Measurements from ENCODE around the gene PLPP1.

Gene PLPP1

DNA sequence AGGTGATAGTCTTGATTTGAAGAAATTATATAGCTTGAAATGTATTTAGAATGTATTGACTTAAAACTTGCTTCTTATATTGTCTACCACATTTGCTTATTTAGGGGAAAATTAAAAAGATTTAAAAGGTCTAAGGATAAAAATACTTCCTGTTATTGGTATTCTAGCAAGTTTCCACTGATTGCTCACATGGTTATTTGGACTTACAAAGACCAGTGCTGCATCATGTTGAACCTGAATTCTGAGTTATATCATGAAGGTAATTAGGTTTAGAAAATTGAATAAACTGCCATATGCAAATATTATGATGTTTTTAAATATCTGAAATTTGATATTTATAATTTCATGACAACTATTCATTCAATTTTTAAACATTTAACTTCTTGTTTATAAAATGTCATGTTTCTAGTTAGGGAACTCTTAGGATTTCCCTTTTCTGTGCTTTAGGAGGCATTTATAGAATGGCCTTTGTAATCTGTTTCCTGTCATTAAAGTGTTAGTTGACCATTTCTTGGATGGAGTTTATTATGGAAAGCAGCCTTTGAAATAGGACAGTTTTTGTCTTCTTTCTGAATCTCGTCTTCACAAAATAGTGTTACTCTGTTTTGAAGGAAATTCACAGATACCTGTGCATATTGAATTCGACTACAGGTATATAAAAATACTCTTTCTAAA is 141.1 kb downstream of the PLPP1 start:
- H3K4me3 ChIP-seq (ENCODE audit: low read length), result no peak overlapping the region
- no peaks in the 10 kb centered on the region for H3K27me3 ChIP-seq (ENCODE audit: control insufficient read depth, insufficient read depth, low read length)
- H3K36me3 ChIP-seq (ENCODE audit: control insufficient read depth, low read depth, low read length), result peaks cover 47% of the 10 kb centered on the region
- no peak overlapping the region for H3K27ac ChIP-seq (ENCODE audit: low read length)
- peaks cover 6% of the 10 kb centered on the region for H3K4me1 ChIP-seq (ENCODE audit: control insufficient read depth, low read depth, low read length)
- no peaks in the 10 kb centered on the region for H3K9me3 ChIP-seq (ENCODE audit: control insufficient read depth, low read depth, low read length)
- no peak overlapping the region for H3K9ac ChIP-seq (ENCODE audit: low read length)

DNA sequence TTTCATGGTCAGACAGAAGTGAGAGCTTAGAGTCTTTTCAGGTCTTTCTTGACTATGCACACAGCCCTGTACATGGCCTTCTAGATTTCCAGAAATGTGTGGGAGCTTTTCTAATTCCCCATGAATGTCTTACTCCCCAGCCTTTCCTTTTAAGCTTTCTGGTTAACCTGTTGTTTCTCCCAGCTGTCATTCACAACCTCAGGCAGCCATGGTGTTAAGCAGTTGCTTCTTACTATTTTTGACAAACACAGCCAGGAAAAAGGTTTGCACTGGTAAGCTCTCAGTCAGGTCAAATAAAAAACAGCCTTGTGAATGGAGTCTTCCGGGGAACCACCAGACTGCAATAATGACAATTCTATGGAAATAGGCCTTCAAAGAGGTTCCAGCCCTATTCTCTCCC is 142.1 kb downstream of the PLPP1 start:
- H3K27ac ChIP-seq (ENCODE audit: low read length), result no peak overlapping the region
- peaks cover 6% of the 10 kb centered on the region for H3K4me1 ChIP-seq (ENCODE audit: control insufficient read depth, low read depth, low read length)
- no peak overlapping the region for H3K4me3 ChIP-seq (ENCODE audit: low read length)
- H3K27me3 ChIP-seq (ENCODE audit: control insufficient read depth, insufficient read depth, low read length), result no peaks in the 10 kb centered on the region
- H3K9me3 ChIP-seq (ENCODE audit: control insufficient read depth, low read depth, low read length), result no peaks in the 10 kb centered on the region
- no peak overlapping the region for H3K9ac ChIP-seq (ENCODE audit: low read length)
- peaks cover 50% of the 10 kb centered on the region for H3K36me3 ChIP-seq (ENCODE audit: control insufficient read depth, low read depth, low read length)

DNA sequence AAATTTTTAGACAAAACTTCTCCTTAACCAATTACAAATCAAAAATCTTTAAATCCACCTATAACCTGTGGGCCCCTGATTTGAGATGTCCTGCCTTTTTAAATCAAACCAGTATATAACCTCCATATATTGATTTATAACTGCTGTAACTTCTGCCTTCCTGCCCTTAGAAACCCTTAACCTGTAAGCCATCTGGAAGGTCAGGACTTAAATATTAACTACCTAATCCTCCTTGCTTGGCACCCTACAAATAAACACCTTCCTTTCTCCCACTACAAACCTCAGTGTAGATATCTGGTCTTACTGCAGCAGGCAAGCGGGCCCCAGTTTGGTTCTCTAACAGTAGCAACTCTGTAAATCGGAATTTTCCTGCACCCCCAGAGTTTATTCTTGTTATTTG is 143.1 kb downstream of the PLPP1 start:
- H3K27ac ChIP-seq (ENCODE audit: low read length), result no peak overlapping the region
- H3K27me3 ChIP-seq (ENCODE audit: control insufficient read depth, insufficient read depth, low read length), result no peaks in the 10 kb centered on the region
- H3K36me3 ChIP-seq (ENCODE audit: control insufficient read depth, low read depth, low read length), result peaks cover 50% of the 10 kb centered on the region
- H3K9ac ChIP-seq (ENCODE audit: low read length), result no peak overlapping the region
- H3K4me3 ChIP-seq (ENCODE audit: low read length), result no peak overlapping the region
- peaks cover 6% of the 10 kb centered on the region for H3K4me1 ChIP-seq (ENCODE audit: control insufficient read depth, low read depth, low read length)
- no peaks in the 10 kb centered on the region for H3K9me3 ChIP-seq (ENCODE audit: control insufficient read depth, low read depth, low read length)

DNA sequence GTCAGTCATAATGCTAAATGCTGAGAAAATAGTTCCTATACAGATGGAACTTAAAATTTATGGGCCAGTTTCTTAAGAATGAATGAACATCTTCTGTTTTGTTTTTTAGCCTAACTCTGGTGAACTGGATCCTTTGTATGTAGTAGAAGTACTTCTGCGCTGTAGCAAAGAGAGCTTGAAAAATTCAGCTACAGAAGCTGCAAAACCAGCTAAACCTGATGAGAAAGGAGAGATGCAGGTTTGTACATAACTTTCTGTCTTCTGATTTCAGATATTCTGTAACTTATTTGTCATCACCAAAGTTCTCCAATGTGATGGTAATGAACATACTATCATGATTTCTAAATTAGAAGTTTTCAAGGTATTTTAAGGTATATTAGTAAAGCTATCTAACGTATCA is 146.9 kb downstream of the PLPP1 start:
- H3K9ac ChIP-seq (ENCODE audit: low read length), result no peak overlapping the region
- H3K36me3 ChIP-seq (ENCODE audit: control insufficient read depth, low read depth, low read length), result peaks cover 39% of the 10 kb centered on the region
- H3K27me3 ChIP-seq (ENCODE audit: control insufficient read depth, insufficient read depth, low read length), result no peaks in the 10 kb centered on the region
- H3K4me1 ChIP-seq (ENCODE audit: control insufficient read depth, low read depth, low read length), result peaks cover 6% of the 10 kb centered on the region
- no peaks in the 10 kb centered on the region for H3K9me3 ChIP-seq (ENCODE audit: control insufficient read depth, low read depth, low read length)
- no peak overlapping the region for H3K4me3 ChIP-seq (ENCODE audit: low read length)
- H3K27ac ChIP-seq (ENCODE audit: low read length), result no peak overlapping the region

DNA sequence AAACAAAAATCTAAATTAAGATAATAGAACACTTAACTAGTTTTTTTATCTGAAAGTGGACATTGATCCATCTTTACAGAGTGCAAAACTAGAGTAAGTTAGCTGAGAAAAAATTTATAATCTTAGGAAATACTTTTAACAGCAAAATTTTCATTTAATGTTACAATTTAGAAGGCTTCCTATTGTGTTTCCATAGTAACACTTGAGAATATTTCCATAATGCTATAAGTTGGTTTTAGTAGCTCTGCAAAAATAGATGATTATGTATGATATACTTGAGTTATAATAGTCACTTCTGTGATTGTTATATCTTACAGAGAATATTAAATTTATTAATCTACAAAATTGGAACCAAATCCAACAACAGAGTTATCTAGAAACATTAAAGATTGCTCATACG is 148.4 kb downstream of the PLPP1 start:
- peaks cover 38% of the 10 kb centered on the region for H3K36me3 ChIP-seq (ENCODE audit: control insufficient read depth, low read depth, low read length)

DNA sequence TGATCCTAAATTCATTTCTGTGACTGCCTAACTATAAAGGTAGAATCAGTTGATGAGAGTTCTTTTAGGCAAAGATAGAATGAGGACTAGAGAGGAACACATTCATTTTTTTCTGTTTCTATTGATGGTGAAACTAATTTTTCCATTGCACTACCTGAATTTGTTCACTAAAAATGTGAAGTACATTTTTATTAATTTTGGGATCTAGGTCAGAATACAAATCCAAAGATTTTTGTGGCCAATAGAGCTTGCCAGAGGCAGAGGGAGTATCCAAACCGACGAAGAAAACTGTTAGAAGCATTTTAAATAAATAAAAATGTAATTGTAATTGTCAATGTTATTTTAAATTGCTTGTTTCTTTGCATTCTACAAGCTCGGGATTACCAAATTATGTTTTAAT is 148.9 kb downstream of the PLPP1 start:
- no peak overlapping the region for H3K4me3 ChIP-seq (ENCODE audit: low read length)
- H3K36me3 ChIP-seq (ENCODE audit: control insufficient read depth, low read depth, low read length), result peaks cover 38% of the 10 kb centered on the region
- peaks cover 6% of the 10 kb centered on the region for H3K4me1 ChIP-seq (ENCODE audit: control insufficient read depth, low read depth, low read length)
- H3K27me3 ChIP-seq (ENCODE audit: control insufficient read depth, insufficient read depth, low read length), result no peaks in the 10 kb centered on the region
- no peak overlapping the region for H3K27ac ChIP-seq (ENCODE audit: low read length)
- H3K9ac ChIP-seq (ENCODE audit: low read length), result no peak overlapping the region
- H3K9me3 ChIP-seq (ENCODE audit: control insufficient read depth, low read depth, low read length), result no peaks in the 10 kb centered on the region

More for the DNA sequence above, 148.4 kb downstream of the PLPP1 start:
- no peaks in the 10 kb centered on the region for H3K27me3 ChIP-seq (ENCODE audit: control insufficient read depth, insufficient read depth, low read length)
- H3K9me3 ChIP-seq (ENCODE audit: control insufficient read depth, low read depth, low read length), result no peaks in the 10 kb centered on the region
- no peak overlapping the region for H3K27ac ChIP-seq (ENCODE audit: low read length)
- H3K4me1 ChIP-seq (ENCODE audit: control insufficient read depth, low read depth, low read length), result peaks cover 6% of the 10 kb centered on the region
- no peak overlapping the region for H3K4me3 ChIP-seq (ENCODE audit: low read length)
- no peak overlapping the region for H3K9ac ChIP-seq (ENCODE audit: low read length)

DNA sequence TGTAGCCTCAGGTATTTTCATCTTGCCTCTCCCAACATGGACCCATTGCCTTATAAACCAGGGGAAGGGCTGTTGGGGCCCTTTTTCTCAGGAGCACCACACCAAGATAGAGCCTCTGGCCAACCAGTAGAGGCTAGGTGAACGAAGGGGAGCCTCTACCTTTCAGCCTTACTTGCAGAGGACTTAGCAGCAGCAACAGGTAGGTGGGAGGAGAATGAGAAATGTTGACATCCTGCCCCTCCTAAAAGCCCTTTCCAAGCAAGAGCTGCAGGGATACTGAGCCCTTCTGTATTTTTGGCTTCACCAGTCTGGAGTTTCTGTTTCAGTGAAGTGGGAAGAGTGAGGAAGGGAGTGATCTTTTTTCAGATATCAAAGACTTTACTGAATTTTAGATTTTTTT is 149.5 kb downstream of the PLPP1 start:
- Histone ChIP-seq H3K27me3 (ENCODE audit: control insufficient read depth, insufficient read depth, low read length) (no peaks in the 10 kb centered on the region), H3K4me1 (ENCODE audit: control insufficient read depth, low read depth, low read length) (peaks cover 6% of the 10 kb centered on the region), H3K9ac (ENCODE audit: low read length) (no peak overlapping the region), H3K27ac (ENCODE audit: low read length) (no peak overlapping the region), H3K36me3 (ENCODE audit: control insufficient read depth, low read depth, low read length) (peaks cover 37% of the 10 kb centered on the region), H3K4me3 (ENCODE audit: low read length) (no peak overlapping the region), H3K9me3 (ENCODE audit: control insufficient read depth, low read depth, low read length) (no peaks in the 10 kb centered on the region)

DNA sequence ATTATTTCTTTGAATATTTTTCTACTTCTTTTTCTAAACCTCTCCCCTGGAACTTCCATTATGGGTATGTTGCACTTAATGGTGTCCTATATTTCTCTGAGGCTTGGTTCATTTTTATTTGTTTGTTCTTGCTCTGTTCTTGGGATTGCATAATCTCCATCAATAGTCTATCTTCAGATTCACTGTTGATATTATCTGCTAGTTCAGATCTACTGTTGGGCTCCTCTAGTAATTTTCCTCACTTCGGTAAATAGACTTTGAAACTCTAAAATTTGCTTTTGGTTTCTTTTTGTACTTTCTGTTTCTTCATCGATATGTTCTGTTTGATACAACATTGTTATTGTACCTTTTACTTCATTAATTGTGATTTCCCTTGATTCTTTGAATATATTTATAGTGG is 150.7 kb downstream of the PLPP1 start:
- no peak overlapping the region for H3K9ac ChIP-seq (ENCODE audit: low read length)
- H3K36me3 ChIP-seq (ENCODE audit: control insufficient read depth, low read depth, low read length), result peaks cover 31% of the 10 kb centered on the region
- peaks cover 2% of the 10 kb centered on the region for H3K4me1 ChIP-seq (ENCODE audit: control insufficient read depth, low read depth, low read length)
- no peak overlapping the region for H3K27ac ChIP-seq (ENCODE audit: low read length)
- no peak overlapping the region for H3K4me3 ChIP-seq (ENCODE audit: low read length)
- H3K27me3 ChIP-seq (ENCODE audit: control insufficient read depth, insufficient read depth, low read length), result no peaks in the 10 kb centered on the region
- no peaks in the 10 kb centered on the region for H3K9me3 ChIP-seq (ENCODE audit: control insufficient read depth, low read depth, low read length)

DNA sequence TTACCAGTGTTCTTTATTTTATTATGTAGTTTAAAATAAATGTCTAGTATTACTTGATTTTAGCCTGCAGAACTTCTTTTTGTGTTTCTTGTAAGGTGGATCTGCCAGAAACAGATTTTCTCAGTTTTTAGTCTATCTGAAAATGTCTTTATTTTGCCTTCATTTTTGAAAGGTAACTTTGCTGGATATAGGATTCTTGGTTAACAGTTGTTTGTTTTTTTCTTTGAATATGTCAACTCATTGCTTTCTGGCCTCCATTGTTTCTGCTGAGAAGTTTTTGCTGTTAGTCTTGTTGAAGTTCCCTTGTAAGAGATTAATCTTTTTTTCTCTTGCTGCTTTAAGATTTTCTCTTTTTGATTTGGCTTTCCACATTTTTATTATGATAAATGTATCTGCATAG is 151.5 kb downstream of the PLPP1 start:
- Histone ChIP-seq H3K36me3 (ENCODE audit: control insufficient read depth, low read depth, low read length) (peaks cover 27% of the 10 kb centered on the region), H3K27ac (ENCODE audit: low read length) (no peak overlapping the region), H3K9me3 (ENCODE audit: control insufficient read depth, low read depth, low read length) (no peaks in the 10 kb centered on the region), H3K9ac (ENCODE audit: low read length) (no peak overlapping the region), H3K27me3 (ENCODE audit: control insufficient read depth, insufficient read depth, low read length) (no peaks in the 10 kb centered on the region), H3K4me1 (ENCODE audit: control insufficient read depth, low read depth, low read length) (no peaks in the 10 kb centered on the region), H3K4me3 (ENCODE audit: low read length) (no peak overlapping the region)

DNA sequence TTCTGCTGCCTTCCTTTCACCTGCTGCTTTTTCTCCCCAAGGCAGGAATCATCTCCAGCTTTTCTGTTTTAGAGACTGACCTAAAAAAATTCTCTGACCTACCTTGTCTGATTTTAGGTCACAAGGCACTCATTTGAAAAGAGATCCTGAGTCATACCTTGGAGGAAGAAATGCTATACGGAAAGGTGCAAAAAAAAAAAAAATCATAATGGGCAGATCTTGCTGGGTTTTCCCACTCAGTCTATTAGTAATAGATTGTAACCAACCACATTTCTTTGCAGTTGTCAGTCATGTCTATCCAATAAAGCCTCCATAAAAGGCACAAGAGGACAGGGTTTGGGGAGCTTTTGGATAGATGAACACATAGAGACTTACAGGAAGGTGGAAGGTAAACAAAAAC is 157.0 kb downstream of the PLPP1 start:
- H3K27ac ChIP-seq (ENCODE audit: low read length), result no peak overlapping the region
- no peaks in the 10 kb centered on the region for H3K4me1 ChIP-seq (ENCODE audit: control insufficient read depth, low read depth, low read length)
- H3K9ac ChIP-seq (ENCODE audit: low read length), result no peak overlapping the region
- peaks cover 21% of the 10 kb centered on the region for H3K36me3 ChIP-seq (ENCODE audit: control insufficient read depth, low read depth, low read length)
- no peaks in the 10 kb centered on the region for H3K27me3 ChIP-seq (ENCODE audit: control insufficient read depth, insufficient read depth, low read length)
- no peak overlapping the region for H3K4me3 ChIP-seq (ENCODE audit: low read length)
- no peaks in the 10 kb centered on the region for H3K9me3 ChIP-seq (ENCODE audit: control insufficient read depth, low read depth, low read length)

Measured in iPS-18a (cell line).